Trophoblast cell (in vitro differentiated cells and primary cell): ENCODE results near the gene CCDC180.

Source experiments
- DNase-seq, 2 donors: peaks; one replicate each; pipeline ENCODE4 v3.0.0-alpha.2; 2016
- H2AFZ ChIP-seq: 2 replicates; pipeline ENCODE4 v1.6.1; 2013; ENCODE audit warnings: low read length, moderate library complexity, mild to moderate bottlenecking; ENCODE audit not compliant: insufficient read depth, poor library complexity
- H2AK5ac ChIP-seq: 2 replicates; pipeline ENCODE4 v1.6.1; 2013; ENCODE audit warnings: mild to moderate bottlenecking, low read length
- H2BK120ac ChIP-seq: 2 replicates; pipeline ENCODE4 v1.6.1; 2013; ENCODE audit warnings: low read length, mild to moderate bottlenecking, moderate library complexity; ENCODE audit not compliant: insufficient read depth, poor library complexity
- H2BK12ac ChIP-seq: 2 replicates; pipeline ENCODE4 v1.6.1; 2013; ENCODE audit warnings: mild to moderate bottlenecking, low read length, moderate library complexity
- H2BK5ac ChIP-seq: 2 replicates; pipeline ENCODE4 v1.6.1; 2013; ENCODE audit warnings: low read length, low read depth, moderate library complexity, mild to moderate bottlenecking; ENCODE audit not compliant: poor library complexity
- H3K14ac ChIP-seq: 2 replicates; pipeline ENCODE4 v1.6.1; 2013; ENCODE audit warnings: mild to moderate bottlenecking, low read length
- H3K18ac ChIP-seq: 2 replicates; pipeline ENCODE4 v1.6.1; 2013; ENCODE audit warnings: mild to moderate bottlenecking, low read length
- H3K23ac ChIP-seq: 2 replicates; pipeline ENCODE4 v1.6.1; 2013; ENCODE audit warnings: low read length
- H3K27ac ChIP-seq: 2 replicates; pipeline ENCODE4 v1.5.1; 2013; ENCODE audit warnings: low read depth, mild to moderate bottlenecking, inconsistent platforms, low read length, moderate library complexity
- H3K27me3 ChIP-seq: 2 replicates; pipeline ENCODE4 v1.6.1; 2013; ENCODE audit warnings: inconsistent platforms, mild to moderate bottlenecking, low read length, moderate library complexity; ENCODE audit not compliant: insufficient read depth
- H3K36me3 ChIP-seq, 2 experiments: 1 replicate in 1 of 2; 2 replicates in 1 of 2; pipeline ENCODE4 v1.6.1; 2013; ENCODE audit warnings: low read length in 2 of 2, mild to moderate bottlenecking in 2 of 2, moderate library complexity in 1 of 2; ENCODE audit not compliant: insufficient read depth in 2 of 2, control insufficient read depth in 1 of 2
- H3K4ac ChIP-seq: 2 replicates; pipeline ENCODE4 v1.6.1; 2013; ENCODE audit warnings: low read depth, mild to moderate bottlenecking, low read length, moderate library complexity
- H3K4me1 ChIP-seq, 2 experiments: 1 replicate in 1 of 2; 2 replicates in 1 of 2; pipeline ENCODE4 v1.6.1; 2013; ENCODE audit warnings: low read length in 2 of 2, mild to moderate bottlenecking in 2 of 2, moderate library complexity in 1 of 2; ENCODE audit not compliant: insufficient read depth in 2 of 2, control insufficient read depth in 1 of 2
- H3K4me2 ChIP-seq: 2 replicates; pipeline ENCODE4 v1.6.1; 2013; ENCODE audit warnings: inconsistent platforms, mild to moderate bottlenecking, low read length, moderate library complexity
- H3K4me3 ChIP-seq: 2 replicates; pipeline ENCODE4 v1.5.1; 2013; ENCODE audit warnings: mild to moderate bottlenecking, low read depth, low read length, inconsistent platforms
- H3K79me1 ChIP-seq: one replicate; pipeline ENCODE4 v1.6.1; 2013; ENCODE audit warnings: low read length
- H3K79me2 ChIP-seq: 2 replicates; pipeline ENCODE4 v1.6.1; 2013; ENCODE audit warnings: low read length, mild to moderate bottlenecking; ENCODE audit not compliant: control insufficient read depth, insufficient read depth, poor library complexity
- H3K9ac ChIP-seq: 2 replicates; pipeline ENCODE4 v1.6.1; 2013; ENCODE audit warnings: mild to moderate bottlenecking, low read length
- H3K9me3 ChIP-seq: 2 replicates; pipeline ENCODE4 v1.6.1; 2013; ENCODE audit warnings: low read depth, mild to moderate bottlenecking, control low read depth, inconsistent platforms, low read length; ENCODE audit not compliant: insufficient read depth
- H4K12ac ChIP-seq: 2 replicates; pipeline ENCODE4 v1.6.1; 2013; ENCODE audit warnings: low read depth, mild to moderate bottlenecking, low read length, moderate library complexity
- H4K8ac ChIP-seq: 2 replicates; pipeline ENCODE4 v1.6.1; 2013; ENCODE audit warnings: low read depth, mild to moderate bottlenecking, low read length, moderate library complexity
- H4K91ac ChIP-seq: one replicate; pipeline ENCODE4 v1.6.1; 2013; ENCODE audit warnings: low read depth, mild to moderate bottlenecking, low read length, moderate library complexity
- WGBS: extraction: QIAGEN DNeasy Blood & Tissue Kit; methylation state at CpG from one replicate; pipeline ENCODE4 v1.1.7; 2013; ENCODE audit warnings: missing lambda C conversion rate; ENCODE audit not compliant: insufficient read length, insufficient coverage; ENCODE audit errors: extremely low coverage; 5-methylcytosine and 5-hydroxymethylcytosine counted together

CCDC180 gene

DNA sequence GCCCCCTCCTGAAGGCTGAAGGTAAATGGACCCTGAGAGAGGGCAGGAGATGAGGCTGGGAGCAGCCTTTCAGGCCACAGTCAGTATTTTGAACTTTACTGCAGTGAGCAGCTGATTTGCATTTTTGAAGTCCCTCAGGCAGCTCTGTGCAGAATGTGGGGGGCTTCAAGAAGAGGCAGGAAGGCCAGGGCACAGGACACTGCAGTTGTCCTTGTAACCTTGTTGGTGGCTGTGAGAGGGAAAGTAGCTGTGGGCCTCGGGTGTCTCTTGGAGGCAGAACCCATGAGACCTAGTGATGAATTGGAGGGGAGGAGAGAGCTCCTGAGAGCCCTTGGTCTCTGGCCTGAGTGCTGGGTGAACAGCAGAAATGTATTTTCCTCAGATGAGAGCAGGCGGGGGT is 2.6 kb downstream of the CCDC180 start:
- no peak overlapping the region for H2BK12ac ChIP-seq
- H3K79me2 ChIP-seq: no peaks in the 10 kb centered on the region
- no peak overlapping the region for H3K14ac ChIP-seq
- no peak overlapping the region for H4K91ac ChIP-seq
- H3K9me3 ChIP-seq: no peaks in the 10 kb centered on the region
- no peak overlapping the region for H3K27ac ChIP-seq
- no peak overlapping the region for H2BK5ac ChIP-seq
- no peak overlapping the region for H2BK120ac ChIP-seq
- no peak overlapping the region for H3K18ac ChIP-seq
- H2AK5ac ChIP-seq: no peak overlapping the region
- DNase-seq: no peak
- no peak overlapping the region for H3K4ac ChIP-seq
- no peak overlapping the region for H4K12ac ChIP-seq
- peaks cover 0 to 4% of the 10 kb centered on the region in 2 experiments for H3K36me3 ChIP-seq
- no peak overlapping the region for H3K23ac ChIP-seq
- H3K4me2 ChIP-seq: no peak overlapping the region
- H3K27me3 ChIP-seq: no peaks in the 10 kb centered on the region
- H2AFZ ChIP-seq: no peak overlapping the region
- H3K4me1 ChIP-seq: peaks cover 3 to 9% of the 10 kb centered on the region in 2 experiments
- no CpG with 5 or more reads among the region's 2 CpGs for WGBS
- H3K9ac ChIP-seq: no peak overlapping the region
- peaks cover 3% of the 10 kb centered on the region for H3K79me1 ChIP-seq
- no peak overlapping the region for H4K8ac ChIP-seq
- H3K4me3 ChIP-seq: no peak overlapping the region

DNA sequence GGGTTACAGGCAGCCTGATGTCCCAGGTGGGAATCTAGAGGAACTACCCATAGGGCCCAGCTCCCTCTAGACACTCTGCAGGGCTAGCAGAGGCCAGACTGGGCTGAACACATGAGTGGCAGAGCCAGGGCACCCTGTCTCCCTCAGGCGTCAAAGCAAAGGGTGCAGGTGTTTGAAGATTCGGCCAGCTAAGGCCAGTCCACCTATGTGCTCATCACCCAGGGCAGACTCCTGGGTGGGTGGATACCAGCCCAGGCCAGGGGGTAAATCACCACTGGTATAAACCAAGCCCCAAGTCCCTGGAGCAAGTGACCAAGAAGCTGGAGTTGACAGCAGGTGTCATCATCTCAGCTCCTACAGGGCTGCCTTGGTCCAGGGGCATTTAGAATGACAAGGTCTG is 3.4 kb downstream of the CCDC180 start:
- H3K79me2 ChIP-seq: no peaks in the 10 kb centered on the region
- no peaks in the 10 kb centered on the region for H3K9me3 ChIP-seq
- H4K12ac ChIP-seq: no peak overlapping the region
- H3K27me3 ChIP-seq: no peaks in the 10 kb centered on the region
- peaks cover 0 to 4% of the 10 kb centered on the region in 2 experiments for H3K36me3 ChIP-seq
- no peak overlapping the region for H4K8ac ChIP-seq
- no peak overlapping the region for H2BK120ac ChIP-seq
- WGBS: no CpG with 5 or more reads among the region's 2 CpGs
- no peak overlapping the region for H3K27ac ChIP-seq
- no peak overlapping the region for H3K23ac ChIP-seq
- no peak overlapping the region for H3K4me3 ChIP-seq
- no peak overlapping the region for H3K4ac ChIP-seq
- H3K14ac ChIP-seq: no peak overlapping the region
- peaks cover 3% of the 10 kb centered on the region for H3K79me1 ChIP-seq
- H4K91ac ChIP-seq: no peak overlapping the region
- H3K18ac ChIP-seq: no peak overlapping the region
- no peak overlapping the region for H2AFZ ChIP-seq
- H3K4me2 ChIP-seq: no peak overlapping the region
- no peak overlapping the region for H2BK5ac ChIP-seq
- H2AK5ac ChIP-seq: no peak overlapping the region
- DNase-seq: no peak
- H3K9ac ChIP-seq: no peak overlapping the region
- H2BK12ac ChIP-seq: no peak overlapping the region
- H3K4me1 ChIP-seq: peaks cover 3 to 9% of the 10 kb centered on the region in 2 experiments

DNA sequence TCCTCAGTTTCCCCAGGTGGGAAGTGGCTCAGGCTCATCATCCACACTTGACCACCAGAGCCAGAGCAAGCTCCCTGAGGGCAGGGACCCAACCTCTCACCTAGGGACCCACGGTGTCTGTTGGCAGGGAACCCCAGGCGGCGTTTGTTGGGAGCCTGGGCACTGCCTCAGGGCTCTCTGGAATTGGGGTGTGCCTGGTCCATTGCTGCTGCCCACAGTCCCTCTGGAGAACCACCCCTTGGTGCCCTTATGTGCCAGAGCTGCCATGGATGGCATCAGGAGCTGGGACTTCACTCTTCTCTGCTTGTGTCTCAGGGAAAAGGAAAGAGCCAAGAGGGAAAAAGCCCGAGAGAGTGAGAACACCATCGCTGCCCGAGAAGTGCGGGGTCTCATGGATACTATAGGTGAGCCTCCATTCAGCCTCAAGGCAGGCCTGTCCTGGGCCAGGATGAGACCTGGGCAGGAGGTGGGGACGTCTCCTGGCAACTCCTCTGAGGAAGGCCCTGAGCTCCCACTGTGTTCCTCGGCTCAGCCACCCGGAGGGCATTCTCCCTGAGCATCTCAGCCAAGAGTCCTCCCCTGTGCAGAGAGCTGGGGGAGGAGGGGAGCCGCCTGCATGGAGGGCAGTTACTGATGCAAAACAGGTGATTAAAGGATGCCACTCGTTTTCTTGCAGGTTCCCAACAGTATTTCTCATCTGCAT is 4.5 kb downstream of the CCDC180 start:
- H3K36me3 ChIP-seq: peaks cover 0 to 4% of the 10 kb centered on the region in 2 experiments
- H3K4me2 ChIP-seq: no peak overlapping the region
- no peak overlapping the region for H2AK5ac ChIP-seq
- H3K9ac ChIP-seq: no peak overlapping the region
- no peak overlapping the region for H3K4me3 ChIP-seq
- no peak overlapping the region for H4K91ac ChIP-seq
- H3K4ac ChIP-seq: no peak overlapping the region
- no peak overlapping the region for H4K12ac ChIP-seq
- H2BK12ac ChIP-seq: no peak overlapping the region
- peaks cover 3% of the 10 kb centered on the region for H3K79me1 ChIP-seq
- no peak overlapping the region for H2AFZ ChIP-seq
- H3K79me2 ChIP-seq: no peaks in the 10 kb centered on the region
- H3K27me3 ChIP-seq: no peaks in the 10 kb centered on the region
- no peak overlapping the region for H3K27ac ChIP-seq
- no peak overlapping the region for H2BK5ac ChIP-seq
- no peak overlapping the region for H3K18ac ChIP-seq
- no peak overlapping the region for H3K23ac ChIP-seq
- DNase-seq: peak; percentile 32 to 37
- no peaks in the 10 kb centered on the region for H3K9me3 ChIP-seq
- peaks cover 3 to 9% of the 10 kb centered on the region in 2 experiments for H3K4me1 ChIP-seq
- H4K8ac ChIP-seq: no peak overlapping the region
- WGBS: no CpG with 5 or more reads among the region's 12 CpGs
- H2BK120ac ChIP-seq: no peak overlapping the region
- H3K14ac ChIP-seq: no peak overlapping the region

DNA sequence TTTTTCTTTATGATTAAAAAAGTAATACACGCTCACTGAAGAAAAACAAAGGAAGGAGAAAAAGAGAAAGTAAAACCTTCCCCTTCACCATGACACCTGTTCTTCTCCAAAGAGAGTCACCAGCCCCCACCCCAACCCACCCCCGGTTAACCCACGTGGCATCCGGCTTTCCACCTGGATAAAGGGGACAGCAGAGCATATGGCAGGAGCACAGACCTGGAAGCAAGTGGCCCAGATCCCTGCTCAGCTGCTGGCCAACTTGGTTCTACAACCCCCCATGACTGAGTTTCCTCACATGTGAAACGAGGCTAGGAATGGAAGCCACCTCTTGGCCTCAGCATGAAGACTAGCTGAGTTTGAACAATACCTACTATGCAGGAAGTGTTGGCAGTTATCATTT is 5.1 kb downstream of the CCDC180 start:
- no peak overlapping the region for H2BK12ac ChIP-seq
- H3K36me3 ChIP-seq: peaks cover 0 to 4% of the 10 kb centered on the region in 2 experiments
- no CpG with 5 or more reads among the region's 5 CpGs for WGBS
- no peaks in the 10 kb centered on the region for H3K27me3 ChIP-seq
- no peaks in the 10 kb centered on the region for H3K9me3 ChIP-seq
- H3K9ac ChIP-seq: no peak overlapping the region
- H3K4me2 ChIP-seq: no peak overlapping the region
- H4K91ac ChIP-seq: no peak overlapping the region
- H2BK5ac ChIP-seq: no peak overlapping the region
- no peaks in the 10 kb centered on the region for H3K79me2 ChIP-seq
- no peak overlapping the region for H4K8ac ChIP-seq
- H3K14ac ChIP-seq: no peak overlapping the region
- no peak overlapping the region for H3K18ac ChIP-seq
- H3K79me1 ChIP-seq: peaks cover 3% of the 10 kb centered on the region
- no peak overlapping the region for H2BK120ac ChIP-seq
- H3K4me3 ChIP-seq: no peak overlapping the region
- H3K4ac ChIP-seq: no peak overlapping the region
- H2AFZ ChIP-seq: no peak overlapping the region
- H3K23ac ChIP-seq: no peak overlapping the region
- H2AK5ac ChIP-seq: no peak overlapping the region
- H3K4me1 ChIP-seq: peaks cover 3% of the 10 kb centered on the region in 2 experiments
- no peak for DNase-seq
- no peak overlapping the region for H3K27ac ChIP-seq
- H4K12ac ChIP-seq: no peak overlapping the region
